A172 (cell line): ENCODE measurements around the gene TRMT10B. TPM values are rescaled to one million over a fixed set of nuclear protein-coding genes. Genes with fewer than 3 reads are reported as not detected.

ENCODE experiments used
- DNase-seq: peaks from one replicate; pipeline ENCODE4 v3.0.0-alpha.2; 2015; ENCODE audit warnings: low spot score
- total RNA-seq: library from RNA; depleted of rRNA; stranded (reverse); fragments of >200 nt; shearing (Covaris generic); gene quantifications from 2 replicates; pipeline ENCODE4 v1.2.3, GENCODE V29; 2014; rRNA removed

TRMT10B gene
- total RNA-seq = 1.2 and 2.3 TPM in 2 replicates

GRCh38 chr9:37753489-37754190 is at the start of gene TRMT10B:
TSS of gene TRMT10B (plus strand) at chr9:37753805. CDS start at chr9:37761932, 8,127 bp downstream.
- DNase-seq = peak; percentile 20

GRCh38 chr9:37705787-37706186 is 47.8 kb upstream of the TRMT10B start:
- DNase-seq = no peak

GRCh38 chr9:37706290-37706689 is 47.3 kb upstream of the TRMT10B start:
- peak; percentile 42 for DNase-seq

GRCh38 chr9:37707748-37708147 is 45.9 kb upstream of the TRMT10B start:
- DNase-seq = no peak

GRCh38 chr9:37710046-37710445 is 43.6 kb upstream of the TRMT10B start:
- no peak for DNase-seq

GRCh38 chr9:37715260-37715659 is 38.3 kb upstream of the TRMT10B start:
- no peak for DNase-seq

- no peak for DNase-seq
Measured at GRCh38 chr9:37715991-37716505, 37.6 kb upstream of the TRMT10B start.

- DNase-seq = no peak
Measured at GRCh38 chr9:37719526-37719925, 34.1 kb upstream of the TRMT10B start.

- DNase-seq = no peak
Measured at GRCh38 chr9:37727013-37727412, 26.6 kb upstream of the TRMT10B start.

GRCh38 chr9:37729499-37729898 is 24.1 kb upstream of the TRMT10B start:
- DNase-seq = no peak

GRCh38 chr9:37730256-37730655 is 23.3 kb upstream of the TRMT10B start:
- DNase-seq = peak; percentile 58

GRCh38 chr9:37730839-37731238 is 22.8 kb upstream of the TRMT10B start:
- DNase-seq = no peak

GRCh38 chr9:37732086-37732741 is 21.4 kb upstream of the TRMT10B start:
- no peak for DNase-seq

GRCh38 chr9:37732952-37733351 is 20.7 kb upstream of the TRMT10B start:
- no peak for DNase-seq

- DNase-seq = no peak
Measured at GRCh38 chr9:37739222-37739621, 14.4 kb upstream of the TRMT10B start.

- no peak for DNase-seq
Measured at GRCh38 chr9:37740128-37740527, 13.5 kb upstream of the TRMT10B start.

- no peak for DNase-seq
Measured at GRCh38 chr9:37740631-37741328, 12.8 kb upstream of the TRMT10B start.

- no peak for DNase-seq
Measured at GRCh38 chr9:37745970-37746369, 7.6 kb upstream of the TRMT10B start.

GRCh38 chr9:37746448-37747270 is 6.9 kb upstream of the TRMT10B start:
- DNase-seq = peak; percentile 18

- DNase-seq = peak; percentile 51
Measured at GRCh38 chr9:37747271-37747753, 6.3 kb upstream of the TRMT10B start.

- no peak for DNase-seq
Measured at GRCh38 chr9:37749129-37749528, 4.5 kb upstream of the TRMT10B start.
